Measurements from ENCODE around the gene RIPK1. TPM values are rescaled to one million over a fixed set of nuclear protein-coding genes. Genes with fewer than 3 reads are reported as not detected.
"Not testable (repeated sequence)": the region's sequence is repeated elsewhere in the genome, so short reads cannot be mapped to it uniquely, and the experiment has no call there.

The RIPK1 gene
- total and polyA plus RNA-seq, 2 of the 8 experiments (the other 6 are each of a cell fraction or from before 2014, with no cell fraction given) = 5.9 to 22.9 TPM

- H2BK12ac ChIP-seq (ENCODE audit: low read depth, low read length); H3K27me3 ChIP-seq (replicated peaks in 1 of 4; ENCODE audit: control insufficient read depth in 3 of 4, extremely low read depth in 1 of 4, insufficient read depth in 3 of 4, low read length in 3 of 4); H3K9ac ChIP-seq (replicated peaks in 1 of 4; ENCODE audit: extremely low read depth in 1 of 4, low read depth in 3 of 4, low read length in 3 of 4); H3K36me3 ChIP-seq (ENCODE audit: control insufficient read depth in 2 of 4, insufficient read depth in 4 of 4, low read length in 3 of 4); H4K91ac ChIP-seq (replicated peaks; ENCODE audit: insufficient read length, low read length); H4K20me1 ChIP-seq (replicated peaks in 1 of 2; ENCODE audit: control insufficient read depth in 1 of 2, insufficient read depth in 2 of 2, low read length in 2 of 2); H3K14ac ChIP-seq (ENCODE audit: insufficient read length); H3K4me1 ChIP-seq (replicated peaks in 1 of 4; ENCODE audit: control insufficient read depth in 3 of 4, insufficient read depth in 4 of 4, low read length in 3 of 4); H3K79me1 ChIP-seq (ENCODE audit: low read depth, low read length); H3K18ac ChIP-seq (ENCODE audit: extremely low read depth, low read length); H3K4ac ChIP-seq (replicated peaks; ENCODE audit: insufficient read length, low read depth, low read length); H2AK5ac ChIP-seq (ENCODE audit: low read depth, low read length); H2BK120ac ChIP-seq (replicated peaks; ENCODE audit: low read depth, low read length); H4K5ac ChIP-seq (ENCODE audit: insufficient read length, low read depth, low read length); H2AFZ ChIP-seq (ENCODE audit: low read length); FAIRE-seq; H2BK15ac ChIP-seq (ENCODE audit: low read length); H3K56ac ChIP-seq (replicated peaks; ENCODE audit: insufficient read length, low read depth, low read length); H2BK5ac ChIP-seq (ENCODE audit: low read depth, low read length); H4K8ac ChIP-seq (ENCODE audit: extremely low read depth, insufficient read depth, low read length); H2BK20ac ChIP-seq (ENCODE audit: low read length); H3K27ac ChIP-seq (ENCODE audit: low read depth, low read length); H3K79me2 ChIP-seq (ENCODE audit: control insufficient read depth in 1 of 2, insufficient read depth in 2 of 2, low read length in 2 of 2); H3K23ac ChIP-seq (ENCODE audit: insufficient read length); H3K9me3 ChIP-seq (ENCODE audit: insufficient read depth in 2 of 2, low read depth in 1 of 2, low read length in 1 of 2): not testable (repeated sequence)
- ChIA-PET POLR2A (ENCODE audit: partially characterized antibody) (interaction anchor here (0.6 to 1.9 kb wide), 6 partner anchors 10 to 294 kb away, joined by 3 to 6 read pairs (median 4); partner anchors contain the start of gene NQO2), CTCF (ENCODE audit: partially characterized antibody) (interaction anchor here (0.8 to 1.2 kb wide), 3 partner anchors 16 to 83 kb away, joined by 3 to 4 read pairs (median 3); no protein-coding TSS in a partner anchor)
- Histone ChIP-seq H3K23me2 (ENCODE audit: low read depth, low read length) (peaks cover 13% of the 10 kb centered on the region; the same call in 1 of the 2 replicates), H3K4me2 (ENCODE audit: insufficient read depth in 1 of 2, low read depth in 2 of 2, low read length in 2 of 2) (peak overlapping the region; percentile 54 to 73), H3K4me3 (ENCODE audit: extremely low read depth in 1 of 4, insufficient read depth in 2 of 4, low read depth in 3 of 4, low read length in 4 of 4) (peak overlapping the region in 3 of 4 experiments; percentile 66 to 79 (median 75); a peak in 5 of 8 replicates)
- DNase-seq (ENCODE audit: low read depth in 1 of 2, low spot score in 2 of 2) = peak in 1 of 2 experiments; percentile 54
- WGBS, 2 experiments (ENCODE audit: extremely low coverage in 1 of 2, insufficient coverage in 1 of 2, insufficient read length in 1 of 2, insufficient replicate concordance in 2 of 2, low coverage in 1 of 2, low lambda C conversion rate in 2 of 2, missing lambda C conversion rate in 1 of 2) = 44% methylated on average over 4 of the region's 19 CpGs; no CpG with 5 or more reads in 1 of the 2 experiments
Measured at GRCh38 chr6:3063340-3063732, 5.0 kb upstream of the RIPK1 start.
